GM12878 (cell line): ENCODE data around the gene TPRKB. TPM values are rescaled to one million over a fixed set of nuclear protein-coding genes. Genes with fewer than 3 reads are reported as not detected.

Experiments used
- ATAC-seq: fragments of 200-7000 bp; cut with Tn5 transposase; 3 replicates; pipeline ENCODE4 v1.9.1; 2020; ENCODE audit warnings: mild to moderate bottlenecking, moderate library complexity
- BruUV-seq: library from RNA; stranded (reverse); fragments of 400-500 nt; replicated peaks from 2 replicates; lab custom pipeline; 2021; lab: Mats Ljungman, UMichigan
- CTCF ChIA-PET: fragments of 300-600 bp; sonication (Branson Sonifier 250); formaldehyde crosslinking; extraction: SDS; loops from one replicate; lab custom pipeline; 2021; ENCODE audit warnings: inconsistent platforms; lab: Yijun Ruan, JAX
- POLR2A ChIA-PET: fragments of 350-600 bp; formaldehyde crosslinking; extraction: SDS; loops from one replicate; lab custom pipeline; 2021; ENCODE audit warnings: inconsistent platforms; lab: Charles Lee
- RAD21 ChIA-PET: fragments of 300-600 bp; sonication (Branson Sonifier 250); formaldehyde crosslinking; loops from one replicate; lab custom pipeline; 2023; ENCODE audit warnings: antibody characterized with exemption; ENCODE audit not compliant: unreplicated experiment; lab: Charles Lee
- SMC1A ChIA-PET: fragments of 300-600 bp; sonication (Branson Sonifier 250); formaldehyde crosslinking; loops from one replicate; lab custom pipeline; 2023; ENCODE audit not compliant: unreplicated experiment, uncharacterized antibody; lab: Charles Lee
- DNase-seq: peaks from one replicate; pipeline ENCODE4 v3.0.0-alpha.2; 2011; ENCODE audit warnings: low read depth, low spot score
- FAIRE-seq: peaks from 3 replicates; lab custom pipeline; 2011; peaks lifted over from hg19 to GRCh38; lab: Jason Lieb, UNC
- H2AFZ ChIP-seq: 2 replicates; pipeline ENCODE4 v1.6.0; 2011; ENCODE audit warnings: low read depth, low read length, control low read depth; ENCODE audit not compliant: control insufficient read depth
- H3K27ac ChIP-seq: 2 replicates; pipeline ENCODE4 v1.5.1; 2011; ENCODE audit warnings: control low read depth; ENCODE audit not compliant: control insufficient read depth, insufficient read depth
- H3K27me3 ChIP-seq, 2 experiments: replicated peaks in 1 of 2; 2 replicates each; pipeline versions ENCODE4 v1.6.0 to v1.6.1; 2011; ENCODE audit warnings: low read length in 1 of 2; ENCODE audit not compliant: control insufficient read depth in 2 of 2, insufficient read depth in 2 of 2
- H3K36me3 ChIP-seq, 2 experiments: 2 replicates each; pipeline ENCODE4 v1.5.1; 2011; ENCODE audit warnings: low read length in 1 of 2; ENCODE audit not compliant: control insufficient read depth in 2 of 2, insufficient read depth in 2 of 2
- H3K4me1 ChIP-seq: 2 replicates; pipeline ENCODE4 v1.6.1; 2011; ENCODE audit warnings: mild to moderate bottlenecking, low read length, moderate library complexity, mixed read lengths; ENCODE audit not compliant: control insufficient read depth, insufficient read depth
- H3K4me2 ChIP-seq: 2 replicates; pipeline ENCODE4 v1.6.0; 2011; ENCODE audit warnings: control low read depth; ENCODE audit not compliant: control insufficient read depth, insufficient read depth
- H3K4me3 ChIP-seq: fragments of 200-600 bp; sonication (generic); 2 replicates; pipeline ENCODE4 v1.5.1; 2016
- H3K79me2 ChIP-seq: 2 replicates; pipeline ENCODE4 v1.6.0; 2011; ENCODE audit warnings: low read length; ENCODE audit not compliant: control insufficient read depth, insufficient read depth
- H3K9ac ChIP-seq: 2 replicates; pipeline ENCODE4 v1.8.0; 2011; ENCODE audit warnings: low read length, control low read depth, mixed read lengths; ENCODE audit not compliant: control insufficient read depth, insufficient read depth
- H3K9me3 ChIP-seq: replicated peaks from 3 replicates; pipeline ENCODE4 v1.5.1; 2011; ENCODE audit warnings: mild to moderate bottlenecking, low read length; ENCODE audit not compliant: control insufficient read depth, insufficient read depth
- H4K20me1 ChIP-seq: 2 replicates; pipeline ENCODE4 v1.6.0; 2011; ENCODE audit not compliant: control insufficient read depth, insufficient read depth
- CBFB ChIP-seq: IDR thresholded peaks from 2 replicates; pipeline ENCODE4 v1.6.1; 2016; ENCODE audit warnings: antibody characterized with exemption, low read depth
- ETV6 ChIP-seq, 2 experiments: fragments of 450-650 bp in 1 of 2; IDR thresholded peaks in 1 of 2; conservative IDR thresholded peaks in 1 of 2; 2 replicates each; pipeline ENCODE4 v1.6.1; 2014; ENCODE audit warnings: antibody characterized with exemption in 1 of 2, borderline replicate concordance in 1 of 2, low read depth in 1 of 2, mild to moderate bottlenecking in 1 of 2, moderate library complexity in 1 of 2
- MTA2 ChIP-seq: fragments of 450-650 bp; IDR thresholded peaks from 2 replicates; pipeline ENCODE4 v1.6.1; 2016; ENCODE audit warnings: low read depth, mild to moderate bottlenecking, moderate library complexity
- PAX8 ChIP-seq: fragments of 450-650 bp; IDR thresholded peaks from 2 replicates; pipeline ENCODE4 v1.6.1; 2017; ENCODE audit warnings: mild to moderate bottlenecking, moderate library complexity
- RB1 ChIP-seq: fragments of 450-650 bp; formaldehyde crosslinking; IDR thresholded peaks from 2 replicates; pipeline ENCODE4 v1.6.1; 2017; ENCODE audit warnings: mild to moderate bottlenecking, borderline replicate concordance
- RCOR1 ChIP-seq: conservative IDR thresholded peaks from 2 replicates; pipeline ENCODE4 v1.6.1; 2012; ENCODE audit warnings: low read depth, low read length, improper control_type of control experiment
- RFX5 ChIP-seq: IDR thresholded peaks from 2 replicates; pipeline ENCODE4 v1.6.1; 2011; ENCODE audit warnings: low read depth, low read length, improper control_type of control experiment
- ZNF384 ChIP-seq: IDR thresholded peaks from 2 replicates; pipeline ENCODE4 v1.6.1; 2012; ENCODE audit warnings: low read depth, mild to moderate bottlenecking, low read length, improper control_type of control experiment, borderline replicate concordance
- WGBS: methylation state at CpG from one replicate; pipeline ENCODE4 v1.1.6; 2016; ENCODE audit warnings: low lambda C conversion rate; ENCODE audit not compliant: insufficient replicate concordance, insufficient coverage; ENCODE audit errors: missing lambda C conversion rate; 5-methylcytosine and 5-hydroxymethylcytosine counted together
- in situ Hi-C: fragments of 300-500 bp; cut with MboI; formaldehyde crosslinking; loops from 9 replicates; pipeline ENCODE4 v1.14.3; 2018; ENCODE audit warnings: mixed read lengths
- intact Hi-C: fragments of 100-400 bp; cut with micrococcal nuclease; formaldehyde crosslinking; loops from one replicate; pipeline ENCODE4 v1.14.2; 2022; ENCODE audit not compliant: unreplicated experiment
- polyA plus RNA-seq, 11 experiments: library from polyadenylated mRNA; depleted of rRNA in 4 of 11; unstranded in 6 of 11; stranded (reverse) in 5 of 11; fragments of >200 nt; fragmentation: Nextera tagmentation in 4 of 11; fragmentation: Illumina TruSeq in 1 of 11; extraction: Ambion mirVana in 4 of 11; extraction: Trizol in 1 of 11; gene quantifications; 1 replicate in 1 of 11; 2 replicates in 10 of 11; pipeline versions ENCODE4 v1.2.1 to v1.2.3, GENCODE V29; 2011 to 2016; ENCODE audit warnings: inconsistent platforms in 2 of 11, missing spikeins in 2 of 11, low read depth in 1 of 11
- total RNA-seq, 4 experiments: library from RNA; depleted of rRNA in 3 of 4; stranded (reverse); fragments of >200 nt in 3 of 4; fragmentation: Illumina TruSeq in 1 of 4; extraction: Trizol in 1 of 4; gene quantifications; 2 replicates each; pipeline versions ENCODE4 v1.2.1 to v1.2.3, GENCODE V29; 2013 to 2021
- TF ChIP-seq, protein P1 (sequence below): IDR thresholded peaks from 2 replicates; pipeline ENCODE4 v1.6.1; 2011; ENCODE audit warnings: low read depth, mild to moderate bottlenecking, low read length, moderate library complexity, borderline replicate concordance; ENCODE audit errors: extremely low read depth
- TF ChIP-seq, protein P2 (sequence below): fragments of 450-650 bp; IDR thresholded peaks from 2 replicates; pipeline ENCODE4 v1.6.1; 2018; ENCODE audit warnings: borderline replicate concordance, mild to moderate bottlenecking; ENCODE audit not compliant: partially characterized antibody
- TF ChIP-seq, protein P3 (sequence below): fragments of 450-650 bp; IDR thresholded peaks from 2 replicates; pipeline ENCODE4 v1.6.1; 2017; ENCODE audit warnings: mild to moderate bottlenecking
- TF ChIP-seq, protein P4 (sequence below): fragments of 450-650 bp; IDR thresholded peaks from 2 replicates; pipeline ENCODE4 v1.6.1; 2017; ENCODE audit warnings: borderline replicate concordance
- TF ChIP-seq, protein P5 (sequence below): fragments of 450-650 bp; IDR thresholded peaks from 2 replicates; pipeline ENCODE4 v1.6.1; 2017; ENCODE audit warnings: mild to moderate bottlenecking, moderate library complexity

Gene TPRKB
- total and polyA plus RNA-seq, 10 of the 15 experiments (the other 5 are each of a cell fraction or from before 2014, with no cell fraction given): 28.1 to 129 (median 67.2) TPM

DNA sequence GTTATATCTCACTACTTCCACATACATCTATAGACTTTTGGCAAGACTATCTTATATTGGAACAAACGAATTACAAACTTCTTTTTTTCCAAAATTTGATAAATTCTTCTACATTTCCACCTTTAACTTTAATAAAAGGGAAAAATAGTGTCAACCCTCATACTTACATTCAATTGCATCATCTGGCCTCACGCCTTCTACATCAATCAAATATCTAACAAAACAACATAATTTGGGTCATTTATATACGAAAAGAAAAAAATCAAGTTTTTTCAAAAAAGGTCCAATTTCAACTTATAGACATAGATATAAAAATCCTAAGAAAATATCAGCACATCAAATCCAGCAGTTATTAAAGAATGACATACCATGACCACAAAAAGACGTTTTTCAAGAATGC is 29.8 kb upstream of the TPRKB start:
- intact Hi-C loops: no loop called here
- Histone ChIP-seq H4K20me1 (no peaks in the 10 kb centered on the region), H3K79me2 (no peaks in the 10 kb centered on the region), H3K4me2 (no peak overlapping the region), H3K9me3 (no peaks in the 10 kb centered on the region), H3K4me3 (no peak overlapping the region), H2AFZ (no peak overlapping the region), H3K9ac (no peak overlapping the region), H3K4me1 (no peaks in the 10 kb centered on the region), H3K36me3 (peaks cover 7 to 22% of the 10 kb centered on the region in 2 experiments), H3K27ac (no peak overlapping the region), H3K27me3 (no peaks in the 10 kb centered on the region)
- TF ChIP-seq, protein P1, sequence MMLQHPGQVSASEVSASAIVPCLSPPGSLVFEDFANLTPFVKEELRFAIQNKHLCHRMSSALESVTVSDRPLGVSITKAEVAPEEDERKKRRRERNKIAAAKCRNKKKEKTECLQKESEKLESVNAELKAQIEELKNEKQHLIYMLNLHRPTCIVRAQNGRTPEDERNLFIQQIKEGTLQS: no peak
- TF ChIP-seq, protein P2, sequence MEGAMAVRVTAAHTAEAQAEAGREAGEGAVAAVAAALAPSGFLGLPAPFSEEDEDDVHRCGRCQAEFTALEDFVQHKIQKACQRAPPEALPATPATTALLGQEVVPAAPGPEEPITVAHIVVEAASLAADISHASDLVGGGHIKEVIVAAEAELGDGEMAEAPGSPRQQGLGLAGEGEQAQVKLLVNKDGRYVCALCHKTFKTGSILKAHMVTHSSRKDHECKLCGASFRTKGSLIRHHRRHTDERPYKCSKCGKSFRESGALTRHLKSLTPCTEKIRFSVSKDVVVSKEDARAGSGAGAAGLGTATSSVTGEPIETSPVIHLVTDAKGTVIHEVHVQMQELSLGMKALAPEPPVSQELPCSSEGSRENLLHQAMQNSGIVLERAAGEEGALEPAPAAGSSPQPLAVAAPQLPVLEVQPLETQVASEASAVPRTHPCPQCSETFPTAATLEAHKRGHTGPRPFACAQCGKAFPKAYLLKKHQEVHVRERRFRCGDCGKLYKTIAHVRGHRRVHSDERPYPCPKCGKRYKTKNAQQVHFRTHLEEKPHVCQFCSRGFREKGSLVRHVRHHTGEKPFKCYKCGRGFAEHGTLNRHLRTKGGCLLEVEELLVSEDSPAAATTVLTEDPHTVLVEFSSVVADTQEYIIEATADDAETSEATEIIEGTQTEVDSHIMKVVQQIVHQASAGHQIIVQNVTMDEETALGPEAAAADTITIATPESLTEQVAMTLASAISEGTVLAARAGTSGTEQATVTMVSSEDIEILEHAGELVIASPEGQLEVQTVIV: no peak
- TF ChIP-seq, protein P3, sequence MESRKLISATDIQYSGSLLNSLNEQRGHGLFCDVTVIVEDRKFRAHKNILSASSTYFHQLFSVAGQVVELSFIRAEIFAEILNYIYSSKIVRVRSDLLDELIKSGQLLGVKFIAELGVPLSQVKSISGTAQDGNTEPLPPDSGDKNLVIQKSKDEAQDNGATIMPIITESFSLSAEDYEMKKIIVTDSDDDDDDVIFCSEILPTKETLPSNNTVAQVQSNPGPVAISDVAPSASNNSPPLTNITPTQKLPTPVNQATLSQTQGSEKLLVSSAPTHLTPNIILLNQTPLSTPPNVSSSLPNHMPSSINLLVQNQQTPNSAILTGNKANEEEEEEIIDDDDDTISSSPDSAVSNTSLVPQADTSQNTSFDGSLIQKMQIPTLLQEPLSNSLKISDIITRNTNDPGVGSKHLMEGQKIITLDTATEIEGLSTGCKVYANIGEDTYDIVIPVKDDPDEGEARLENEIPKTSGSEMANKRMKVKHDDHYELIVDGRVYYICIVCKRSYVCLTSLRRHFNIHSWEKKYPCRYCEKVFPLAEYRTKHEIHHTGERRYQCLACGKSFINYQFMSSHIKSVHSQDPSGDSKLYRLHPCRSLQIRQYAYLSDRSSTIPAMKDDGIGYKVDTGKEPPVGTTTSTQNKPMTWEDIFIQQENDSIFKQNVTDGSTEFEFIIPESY: no peak
- TF ChIP-seq, protein P4, sequence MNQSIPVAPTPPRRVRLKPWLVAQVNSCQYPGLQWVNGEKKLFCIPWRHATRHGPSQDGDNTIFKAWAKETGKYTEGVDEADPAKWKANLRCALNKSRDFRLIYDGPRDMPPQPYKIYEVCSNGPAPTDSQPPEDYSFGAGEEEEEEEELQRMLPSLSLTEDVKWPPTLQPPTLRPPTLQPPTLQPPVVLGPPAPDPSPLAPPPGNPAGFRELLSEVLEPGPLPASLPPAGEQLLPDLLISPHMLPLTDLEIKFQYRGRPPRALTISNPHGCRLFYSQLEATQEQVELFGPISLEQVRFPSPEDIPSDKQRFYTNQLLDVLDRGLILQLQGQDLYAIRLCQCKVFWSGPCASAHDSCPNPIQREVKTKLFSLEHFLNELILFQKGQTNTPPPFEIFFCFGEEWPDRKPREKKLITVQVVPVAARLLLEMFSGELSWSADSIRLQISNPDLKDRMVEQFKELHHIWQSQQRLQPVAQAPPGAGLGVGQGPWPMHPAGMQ: no peak
- TF ChIP-seq MTA2 (no peak), ETV6 (conservative IDR thresholded peaks at IDR 0.05 in 1 of 2, IDR thresholded peaks at IDR 0.05 in 1 of 2; ENCODE audit: borderline replicate concordance in 1 of 2, low read depth in 1 of 2) (no peak), CBFB (no peak), RB1 (no peak), RCOR1 (no peak), RFX5 (no peak), PAX8 (no peak), ZNF384 (no peak)
- TF ChIP-seq, protein P5, sequence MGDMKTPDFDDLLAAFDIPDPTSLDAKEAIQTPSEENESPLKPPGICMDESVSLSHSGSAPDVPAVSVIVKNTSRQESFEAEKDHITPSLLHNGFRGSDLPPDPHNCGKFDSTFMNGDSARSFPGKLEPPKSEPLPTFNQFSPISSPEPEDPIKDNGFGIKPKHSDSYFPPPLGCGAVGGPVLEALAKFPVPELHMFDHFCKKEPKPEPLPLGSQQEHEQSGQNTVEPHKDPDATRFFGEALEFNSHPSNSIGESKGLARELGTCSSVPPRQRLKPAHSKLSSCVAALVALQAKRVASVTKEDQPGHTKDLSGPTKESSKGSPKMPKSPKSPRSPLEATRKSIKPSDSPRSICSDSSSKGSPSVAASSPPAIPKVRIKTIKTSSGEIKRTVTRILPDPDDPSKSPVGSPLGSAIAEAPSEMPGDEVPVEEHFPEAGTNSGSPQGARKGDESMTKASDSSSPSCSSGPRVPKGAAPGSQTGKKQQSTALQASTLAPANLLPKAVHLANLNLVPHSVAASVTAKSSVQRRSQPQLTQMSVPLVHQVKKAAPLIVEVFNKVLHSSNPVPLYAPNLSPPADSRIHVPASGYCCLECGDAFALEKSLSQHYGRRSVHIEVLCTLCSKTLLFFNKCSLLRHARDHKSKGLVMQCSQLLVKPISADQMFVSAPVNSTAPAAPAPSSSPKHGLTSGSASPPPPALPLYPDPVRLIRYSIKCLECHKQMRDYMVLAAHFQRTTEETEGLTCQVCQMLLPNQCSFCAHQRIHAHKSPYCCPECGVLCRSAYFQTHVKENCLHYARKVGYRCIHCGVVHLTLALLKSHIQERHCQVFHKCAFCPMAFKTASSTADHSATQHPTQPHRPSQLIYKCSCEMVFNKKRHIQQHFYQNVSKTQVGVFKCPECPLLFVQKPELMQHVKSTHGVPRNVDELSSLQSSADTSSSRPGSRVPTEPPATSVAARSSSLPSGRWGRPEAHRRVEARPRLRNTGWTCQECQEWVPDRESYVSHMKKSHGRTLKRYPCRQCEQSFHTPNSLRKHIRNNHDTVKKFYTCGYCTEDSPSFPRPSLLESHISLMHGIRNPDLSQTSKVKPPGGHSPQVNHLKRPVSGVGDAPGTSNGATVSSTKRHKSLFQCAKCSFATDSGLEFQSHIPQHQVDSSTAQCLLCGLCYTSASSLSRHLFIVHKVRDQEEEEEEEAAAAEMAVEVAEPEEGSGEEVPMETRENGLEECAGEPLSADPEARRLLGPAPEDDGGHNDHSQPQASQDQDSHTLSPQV: no peak
- ChIA-PET POLR2A (no interaction called here), SMC1A (no interaction called here), CTCF (interaction anchor here (0.6 kb wide), 1 partner anchor 14 kb away, joined by 3 read pairs; no protein-coding TSS in a partner anchor), RAD21 (no interaction called here)
- no TSS peak for BruUV-seq
- in situ Hi-C loops: no loop called here
- ATAC-seq (no peak), FAIRE-seq (no peak), DNase-seq (no peak)
- WGBS: 80% methylated on average over 4 of the region's 4 CpGs
